ENCODE measurements around the gene DHRS1.
"Not testable (repeated sequence)": the region's sequence is repeated elsewhere in the genome, so short reads cannot be mapped to it uniquely, and the experiment has no call there.

Gene DHRS1

DNA sequence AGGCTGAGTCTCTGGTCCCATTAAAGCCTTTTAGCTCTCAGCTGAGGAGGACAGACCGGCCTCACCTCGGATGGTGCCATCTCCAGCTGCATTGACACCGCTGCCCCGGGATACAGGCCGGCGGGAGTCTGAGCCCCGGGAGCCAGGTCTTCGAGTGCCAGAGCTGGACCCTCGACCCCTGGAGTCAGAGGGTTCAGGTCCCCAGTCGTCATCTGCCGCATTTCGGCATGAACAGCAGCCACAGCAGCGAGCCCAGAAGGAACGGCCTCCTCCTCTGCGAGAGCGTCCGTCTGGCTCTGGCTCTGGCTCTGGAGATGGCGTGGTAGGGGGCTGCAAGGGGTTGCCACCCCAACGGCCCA is 37.6 kb downstream of the DHRS1 start:
- no peak for DNase-seq

DNA sequence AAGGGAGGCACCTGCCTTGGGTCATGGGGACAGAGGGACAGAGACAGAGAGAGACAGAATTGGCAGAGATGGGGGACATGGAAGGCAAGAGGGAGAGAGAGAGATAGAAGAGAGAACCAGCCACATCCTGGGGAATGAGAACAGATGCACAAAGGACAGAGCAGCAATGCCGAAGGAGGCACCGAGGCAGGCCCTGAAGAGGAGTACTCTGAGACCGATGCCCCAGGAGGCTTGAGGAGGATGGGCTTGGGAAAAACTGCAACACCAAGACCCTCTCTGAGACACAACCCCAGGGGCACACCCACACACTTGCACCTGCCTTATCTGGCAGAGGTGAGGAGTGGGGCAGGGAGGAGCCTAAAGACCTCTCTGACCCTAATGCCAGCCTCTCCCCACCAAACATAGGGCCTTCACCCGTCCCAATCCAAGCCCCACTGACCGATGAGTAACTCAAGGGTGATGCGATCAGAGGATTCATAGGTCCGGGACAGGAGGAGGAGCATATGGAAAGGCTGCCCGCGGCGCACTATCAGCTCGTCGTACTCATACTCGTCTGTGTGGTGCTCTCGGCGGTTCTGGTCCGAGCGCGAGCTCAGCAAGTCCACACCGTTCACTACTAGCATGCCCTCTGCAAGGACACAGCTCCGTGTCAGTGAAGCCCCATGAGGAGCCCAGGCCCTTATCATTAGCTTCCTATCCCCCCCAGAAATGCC is 38.2 kb downstream of the DHRS1 start:
- DNase-seq: no peak

DNA sequence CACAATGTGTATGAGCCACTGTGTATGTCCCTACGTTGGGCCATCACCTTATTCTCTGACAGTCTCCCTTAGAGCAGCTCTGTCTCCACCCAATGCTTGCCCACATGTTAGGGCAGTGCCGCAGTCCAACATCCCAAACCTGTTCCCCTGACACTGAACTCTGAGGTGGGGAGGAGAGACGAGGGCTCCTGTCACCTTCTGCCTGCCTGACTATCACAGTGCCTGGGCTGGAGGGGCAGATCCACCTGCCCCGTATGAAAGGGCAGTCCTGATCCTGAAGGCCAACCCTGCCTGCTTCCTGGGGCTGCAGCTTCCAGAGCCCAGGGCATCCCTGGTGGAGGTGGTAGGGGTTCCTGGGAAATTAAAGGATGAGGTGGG is 38.8 kb downstream of the DHRS1 start:
- DNase-seq: no peak

DNA sequence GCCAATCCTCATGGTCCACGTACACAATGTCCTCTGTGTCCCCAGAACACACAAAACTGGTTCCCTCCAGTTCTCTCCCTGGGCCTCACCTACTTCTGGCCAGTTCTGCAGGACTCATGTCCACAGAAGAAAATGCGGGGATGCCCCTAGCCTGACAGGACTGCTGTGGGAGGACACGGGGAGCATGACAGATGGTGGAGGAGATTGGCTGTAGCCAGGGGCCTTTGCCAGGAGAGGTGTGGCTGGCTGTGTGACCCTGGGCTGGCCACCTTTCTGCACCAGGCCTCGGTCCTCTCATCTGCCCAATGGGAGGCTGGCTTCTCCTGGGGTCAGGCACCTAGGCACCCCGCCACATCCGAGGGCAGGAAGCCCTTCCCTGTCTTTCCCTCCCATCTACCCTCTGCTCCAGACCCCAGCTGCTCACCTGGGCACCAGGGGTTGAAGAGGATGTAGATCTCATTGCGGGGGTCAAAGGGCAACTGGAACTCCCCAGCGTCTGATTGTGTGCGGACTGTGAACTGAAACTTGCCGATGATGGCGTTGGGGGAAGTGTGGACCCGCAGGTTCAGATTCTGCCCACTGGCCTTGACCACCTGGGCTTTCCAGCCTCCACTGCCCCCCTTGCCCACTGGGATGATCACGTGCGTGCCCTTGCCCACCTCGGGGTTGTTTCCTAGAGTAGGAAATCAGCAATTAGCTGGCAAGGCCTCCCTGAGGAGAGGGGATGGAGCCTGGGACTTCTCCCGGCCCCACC is 39.4 kb downstream of the DHRS1 start:
- no peak for DNase-seq

DNA sequence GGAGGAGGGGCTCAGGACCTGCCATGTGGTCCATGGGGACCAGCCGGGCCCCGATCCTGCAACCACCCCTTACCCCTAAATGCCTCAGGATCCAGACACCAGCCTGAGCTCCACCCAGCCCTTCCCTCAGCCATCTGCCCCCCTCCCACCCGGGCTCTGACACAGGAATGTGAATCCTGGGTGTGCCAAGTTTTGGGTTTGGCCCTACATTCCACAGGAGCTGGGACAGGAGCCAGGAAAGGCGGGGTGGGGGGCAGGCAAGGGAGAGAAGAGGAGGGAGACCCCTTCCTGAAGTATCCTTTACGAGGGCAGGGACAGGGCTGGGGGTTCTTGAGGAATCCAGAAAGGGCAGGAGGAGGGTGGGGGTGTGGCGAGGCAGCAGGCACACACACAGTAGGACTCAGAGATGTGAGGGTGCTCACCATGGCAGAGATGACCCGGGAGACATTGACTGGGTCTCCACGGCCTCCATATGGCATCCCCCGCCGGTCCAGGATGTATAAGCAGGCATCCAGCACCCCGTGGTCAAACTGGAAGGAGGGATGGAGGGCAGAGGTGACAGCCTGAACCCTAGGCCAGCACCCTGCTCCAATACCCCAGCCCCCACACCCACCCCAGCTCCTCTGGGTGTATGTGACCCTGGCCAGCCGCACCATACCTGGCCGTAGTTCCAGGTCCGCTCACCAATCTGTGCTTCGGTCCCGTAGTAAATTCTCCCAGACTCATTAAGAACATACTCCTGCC is 40.1 kb downstream of the DHRS1 start:
- no peak for DNase-seq

DNA sequence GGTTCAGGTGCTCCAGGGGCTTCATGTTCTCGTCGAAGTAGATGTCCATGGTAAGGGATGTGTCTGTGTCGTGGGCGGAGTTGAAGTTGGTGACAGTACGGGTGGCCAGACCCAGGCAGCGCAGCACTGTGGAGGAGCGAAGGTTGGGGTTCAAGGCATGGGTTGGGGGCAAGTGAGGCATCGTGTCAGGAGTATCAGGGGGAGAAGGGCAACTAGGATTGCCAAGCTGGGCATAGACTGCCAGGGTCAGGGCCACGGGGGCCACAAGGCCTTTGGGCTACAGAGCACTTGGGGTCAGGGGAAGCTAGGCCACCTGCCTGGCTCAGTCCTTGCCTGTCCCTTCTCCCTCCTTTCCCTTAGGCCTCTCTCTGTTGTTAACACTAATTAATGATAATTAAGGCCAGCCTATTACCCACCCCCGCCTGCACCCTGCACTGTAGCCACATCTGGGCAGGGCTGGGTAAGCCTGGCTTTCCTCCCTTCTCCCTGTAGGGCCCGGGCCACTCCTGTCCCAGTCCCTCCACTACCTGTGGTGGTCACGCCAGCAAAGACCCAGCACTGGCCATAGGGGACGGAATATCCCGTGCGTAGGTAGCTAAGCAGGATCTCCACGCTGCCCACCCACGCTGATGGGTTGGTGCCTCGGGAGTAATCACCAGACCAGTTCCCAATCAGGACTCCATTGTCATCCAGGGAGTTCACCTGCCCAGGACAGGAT is 40.9 kb downstream of the DHRS1 start:
- DNase-seq: no peak

DNA sequence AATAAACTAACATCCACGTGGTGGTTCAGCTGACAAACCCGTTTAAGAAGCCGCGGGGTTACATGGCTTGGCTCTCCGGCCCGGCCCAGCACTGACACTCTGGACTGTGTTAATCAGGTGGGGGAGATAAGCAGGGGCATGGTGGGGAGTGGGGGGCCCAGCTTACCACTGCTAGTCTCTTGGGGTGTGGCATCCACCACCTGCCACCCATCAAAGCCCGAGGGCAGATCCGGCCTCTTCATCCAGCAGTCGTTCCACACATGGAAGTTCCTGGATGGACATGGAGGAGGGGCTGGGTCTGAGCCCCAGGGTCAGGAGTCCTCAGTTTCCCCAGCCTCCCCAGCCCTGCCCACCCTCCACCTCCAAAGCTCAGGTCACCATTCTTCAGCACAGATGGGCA is 41.5 kb downstream of the DHRS1 start:
- DNase-seq: no peak

DNA sequence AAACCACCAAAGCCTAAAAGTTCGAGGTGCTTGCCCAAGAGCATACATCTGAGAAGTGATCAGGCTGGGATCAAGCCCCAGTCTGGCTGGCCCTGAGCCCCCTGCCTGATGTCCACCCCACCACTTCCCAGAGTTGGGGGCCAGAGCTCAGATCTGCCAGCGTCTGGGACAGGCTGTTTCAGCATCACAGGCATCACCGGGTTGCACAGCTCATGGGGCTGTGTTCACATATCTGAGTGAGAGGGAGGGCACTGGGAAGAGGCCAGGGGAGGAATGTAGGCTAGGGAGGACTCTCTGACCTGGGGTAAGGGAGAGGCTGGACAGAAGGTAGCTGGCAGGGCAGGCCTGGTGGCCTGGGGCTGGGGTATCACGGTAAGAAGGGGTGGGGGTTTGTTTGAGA is 42.6 kb downstream of the DHRS1 start:
- no peak for DNase-seq

DNA sequence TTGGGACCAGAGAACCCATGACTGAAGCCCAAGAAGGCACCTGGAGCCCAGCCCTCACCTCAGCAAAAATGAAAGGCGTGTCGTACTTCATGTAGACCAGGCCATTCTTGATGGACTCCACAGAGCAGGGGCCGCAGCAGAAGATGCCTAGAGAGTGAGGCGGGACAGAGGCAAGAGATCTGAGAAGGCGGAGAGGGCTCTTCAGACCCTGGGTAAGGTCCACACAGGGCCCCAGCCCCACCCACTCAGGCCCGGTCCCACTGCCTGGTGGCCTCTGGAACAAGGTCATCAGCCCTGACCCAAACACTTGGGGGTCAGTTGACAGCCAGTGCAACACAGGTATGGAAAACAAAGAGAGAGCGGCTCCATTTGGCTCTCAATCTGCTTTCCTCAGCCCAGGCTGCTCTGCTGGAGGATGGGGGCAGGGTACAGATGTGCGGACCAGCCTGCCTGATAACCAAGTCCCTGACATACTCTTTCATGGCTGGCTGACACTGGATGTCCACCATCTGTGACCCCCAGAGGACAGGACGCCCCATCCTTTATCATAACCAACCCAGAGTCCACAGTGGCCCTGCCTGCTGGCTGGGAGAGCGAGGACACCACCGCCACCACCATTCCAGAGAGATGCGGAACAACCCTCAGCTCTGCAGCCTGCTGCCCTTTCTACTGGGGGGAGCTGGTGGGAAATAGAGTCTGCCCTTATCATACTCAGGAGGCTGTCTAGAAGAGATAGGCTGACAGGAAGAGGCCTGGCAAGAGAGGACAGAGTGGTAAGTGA is 43.5 kb downstream of the DHRS1 start:
- no peak for DNase-seq

DNA sequence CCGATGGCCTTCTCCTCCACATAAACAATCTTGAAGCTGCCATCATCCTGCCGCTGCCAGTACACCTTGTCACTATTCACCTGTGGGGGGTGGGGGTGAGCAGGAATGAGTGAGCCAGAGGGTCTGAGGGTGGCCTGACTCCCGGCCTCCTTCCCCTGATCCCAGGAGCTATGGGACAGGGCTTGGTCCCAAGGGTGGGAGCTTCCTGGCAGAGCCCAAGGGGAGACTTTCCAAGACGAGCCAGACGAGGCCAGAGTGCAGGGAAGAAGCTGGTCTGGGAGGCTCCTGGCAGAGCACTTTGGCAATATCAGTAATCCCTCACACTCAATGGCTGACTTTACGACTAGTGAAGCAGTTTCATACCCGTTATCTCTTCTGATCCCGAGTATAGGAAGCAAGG is 44.1 kb downstream of the DHRS1 start:
- DNase-seq: no peak

DNA sequence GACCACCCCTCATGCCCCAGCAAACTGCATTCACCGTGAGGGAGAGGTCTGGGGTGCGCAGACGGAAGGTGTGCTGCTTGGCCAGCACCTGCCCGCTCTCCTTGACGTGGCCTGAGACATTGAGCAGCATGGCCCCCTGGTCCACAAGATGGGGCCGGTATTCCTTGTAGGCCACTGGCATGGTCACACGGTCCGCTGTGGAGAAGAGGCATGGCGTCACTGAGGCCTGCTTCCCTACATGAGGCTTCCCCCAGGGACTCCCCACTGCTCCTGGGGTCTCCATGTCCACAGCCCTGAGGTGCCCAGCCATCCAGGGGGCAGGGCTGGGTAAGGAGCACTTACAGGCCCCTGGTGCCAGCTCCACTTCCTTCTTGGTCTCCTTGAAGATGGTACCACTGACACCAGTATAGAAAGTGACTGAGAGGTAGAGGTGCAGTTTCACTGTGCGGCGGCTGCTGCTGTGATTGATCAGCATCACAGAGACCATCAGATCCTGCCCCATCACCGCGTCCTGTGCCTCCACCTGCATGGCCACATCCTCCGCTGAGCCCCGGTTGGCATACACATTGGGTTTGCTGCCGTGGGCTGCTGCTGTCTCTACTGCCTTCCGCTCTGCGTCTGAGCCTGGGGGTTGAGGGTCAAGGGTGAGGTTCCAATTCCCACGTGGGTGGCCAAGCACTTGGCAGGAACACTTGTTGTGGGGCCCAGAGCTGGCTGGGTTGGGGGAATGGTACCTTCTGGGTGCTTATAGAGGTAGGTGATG is 44.8 kb downstream of the DHRS1 start:
- DNase-seq: no peak

DNA sequence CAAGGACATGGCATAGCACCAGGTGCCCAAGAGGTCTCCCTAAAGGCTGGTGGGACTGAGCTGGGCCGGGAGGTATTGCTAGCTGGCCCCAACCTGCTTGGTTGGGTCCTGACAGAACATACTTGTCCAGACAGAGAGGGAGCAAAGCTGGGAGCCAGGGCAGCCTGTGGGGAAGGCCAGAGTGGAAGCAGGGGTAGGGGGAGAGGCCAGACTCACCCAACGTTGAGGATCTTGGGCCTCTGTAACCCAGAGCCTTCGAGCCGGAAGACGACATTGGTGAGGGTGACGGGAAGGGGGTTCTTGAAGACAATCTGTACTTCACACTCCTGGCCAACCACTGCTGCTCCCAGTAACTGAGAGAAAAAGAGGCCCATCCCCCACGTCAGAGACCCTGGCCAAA is 45.6 kb downstream of the DHRS1 start:
- no peak for DNase-seq

DNA sequence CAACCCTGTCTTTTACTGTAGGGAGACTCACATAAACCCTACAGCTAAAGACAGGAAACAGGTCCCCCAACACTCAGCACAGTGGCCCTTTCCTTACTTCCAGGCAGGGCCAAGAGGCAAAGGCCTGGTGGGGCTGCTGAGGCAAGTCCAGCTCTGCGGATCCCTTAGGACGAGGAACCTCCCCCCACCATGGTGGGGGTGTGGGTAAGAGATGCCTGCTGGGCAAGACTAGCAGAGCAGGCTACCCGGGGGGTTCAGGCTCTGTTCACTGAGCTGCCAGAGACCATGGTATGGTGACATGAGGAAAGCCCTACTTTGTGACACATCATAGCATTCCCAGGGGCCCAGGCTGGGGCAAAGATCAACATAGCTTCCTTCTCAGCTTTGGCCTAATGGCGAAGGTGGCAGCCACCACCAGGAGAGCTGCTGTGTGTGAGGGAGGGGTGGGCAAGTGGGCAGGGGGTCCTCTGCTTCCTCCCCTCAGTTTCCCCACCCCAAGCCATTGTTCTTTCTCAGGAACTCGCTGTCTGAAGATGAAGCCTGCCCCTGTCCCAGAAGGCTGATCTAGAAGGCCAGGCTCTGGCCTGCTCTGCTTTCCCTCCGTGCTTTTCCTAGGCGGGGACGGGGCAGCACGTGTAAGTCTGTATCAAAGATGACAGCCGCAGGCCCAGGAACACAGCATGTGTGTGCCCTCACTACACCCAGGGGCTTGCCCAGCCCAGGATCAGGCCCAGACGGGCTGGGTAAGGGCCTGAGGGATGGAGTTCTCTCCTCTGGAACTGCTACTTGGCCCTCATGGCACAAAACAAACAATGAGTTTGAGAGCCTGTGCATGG is 47.1 kb downstream of the DHRS1 start:
- no peak for DNase-seq

DNA sequence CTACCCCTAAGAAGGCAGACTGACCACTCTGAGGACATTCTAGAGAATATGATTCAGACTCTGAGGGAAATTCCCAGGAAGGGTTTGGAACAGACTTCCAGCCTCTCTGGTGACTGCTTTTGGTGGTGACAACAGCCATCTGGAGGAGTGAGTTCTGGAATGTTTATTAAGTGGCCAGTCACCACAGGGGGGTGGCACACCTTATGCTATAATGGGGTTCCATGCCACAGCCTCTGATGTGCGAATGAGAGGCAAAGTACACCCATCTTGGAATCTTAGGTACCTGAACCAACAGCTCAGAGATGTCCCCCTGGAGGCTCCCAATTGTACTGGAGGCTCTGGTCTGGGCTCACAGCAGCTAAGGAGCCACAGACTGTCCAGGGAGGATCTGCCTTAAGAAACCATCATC is 47.7 kb downstream of the DHRS1 start:
- DNase-seq: peak in 1 of 14 donors; percentile 11

DNA sequence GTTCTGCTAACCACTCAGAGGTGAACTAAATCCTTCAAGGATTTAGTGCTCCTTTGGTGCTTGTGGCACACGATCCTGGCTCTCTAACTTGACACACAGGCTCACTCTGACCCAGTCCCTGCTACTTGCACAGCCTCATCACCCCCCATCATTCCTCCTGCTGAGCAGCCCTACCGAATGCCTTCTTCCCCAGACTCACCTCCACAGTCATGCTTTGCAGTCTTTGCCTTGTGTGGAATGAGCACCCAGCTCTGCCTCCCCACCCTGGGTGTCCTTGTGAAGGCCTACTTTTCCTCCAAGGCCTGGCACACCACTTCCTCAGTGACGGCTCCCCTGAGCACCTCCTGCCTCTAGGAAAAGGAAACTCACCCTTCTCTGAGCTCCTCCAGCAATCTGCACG is 49.2 kb downstream of the DHRS1 start:
- no peak for DNase-seq

DNA sequence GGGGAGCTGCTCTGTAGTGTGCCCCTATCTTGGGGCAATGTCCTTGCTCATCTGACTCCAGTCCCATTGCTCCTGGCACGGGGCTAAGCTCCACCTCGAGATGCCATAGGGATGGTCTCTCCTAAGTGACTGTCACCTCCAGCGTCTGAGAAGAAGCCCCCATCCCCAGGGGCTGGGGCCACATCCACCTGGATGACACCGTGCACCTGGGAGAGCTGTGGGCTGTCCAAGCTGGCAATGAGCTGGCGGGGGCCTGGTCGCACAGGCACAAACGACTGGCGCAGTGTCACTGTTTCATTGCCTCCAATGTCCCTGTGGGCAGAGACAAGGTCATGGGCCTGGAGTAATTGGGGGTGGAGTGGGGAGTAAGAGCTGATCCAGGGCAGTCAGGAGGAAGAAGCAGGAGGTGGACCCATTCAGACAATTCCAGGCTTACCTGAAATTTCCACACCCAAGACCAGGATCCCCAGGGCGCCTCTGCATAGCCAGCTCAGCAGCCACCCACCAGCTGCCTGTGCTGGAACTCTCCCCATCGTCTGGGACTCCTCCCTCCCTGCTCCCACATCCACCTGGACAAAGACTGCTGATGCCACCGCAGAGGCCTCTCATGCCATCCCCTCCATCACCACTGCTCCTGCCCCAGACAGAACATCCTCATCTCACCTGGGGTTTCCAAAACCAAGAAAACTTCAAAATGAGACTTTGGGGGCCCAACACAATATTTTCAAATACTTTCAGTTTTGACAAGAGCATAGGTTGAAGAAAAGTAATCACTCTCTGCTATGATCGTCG is 50.2 kb downstream of the DHRS1 start:
- DNase-seq: no peak

DNA sequence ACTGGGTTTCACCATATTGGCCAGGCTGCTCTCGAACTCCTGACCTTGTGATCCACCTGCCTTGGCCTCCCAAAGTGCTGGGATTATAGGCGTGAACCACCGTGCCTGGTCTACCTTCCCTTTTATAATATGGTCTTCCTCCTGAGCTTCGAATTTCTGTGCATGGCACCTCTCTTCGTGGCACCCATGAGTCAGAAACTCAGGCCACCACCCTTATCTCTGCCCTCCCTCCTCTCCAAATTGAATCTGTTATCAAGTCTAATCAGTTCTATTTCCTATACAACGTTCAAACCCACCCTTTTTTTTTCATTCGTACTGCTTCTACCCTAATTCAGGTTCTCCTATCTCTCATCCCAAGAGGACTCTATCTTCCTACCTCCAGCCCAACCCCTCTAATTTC is 52.2 kb downstream of the DHRS1 start:
- no peak for DNase-seq

DNA sequence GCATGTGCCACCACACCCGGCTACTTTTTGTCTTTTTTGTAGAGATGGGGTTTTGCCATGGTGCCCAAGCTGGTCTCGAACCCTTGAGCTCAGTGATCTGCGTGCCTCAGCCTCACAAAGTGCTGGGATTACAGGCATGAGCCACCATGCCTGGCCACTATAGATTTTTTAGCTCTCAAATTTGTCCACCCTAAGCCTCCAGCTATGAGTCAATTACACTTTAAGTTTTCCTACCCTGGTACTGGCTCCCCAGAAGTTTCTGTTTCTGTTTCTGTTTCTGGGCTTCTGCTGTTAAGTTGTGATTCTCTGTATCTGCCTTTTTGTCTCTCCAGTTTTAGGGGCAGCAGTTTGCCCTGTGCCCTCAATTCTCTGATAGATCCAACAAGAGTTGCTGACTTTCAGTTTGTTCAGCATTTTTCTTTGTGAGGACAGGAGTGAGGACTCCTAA is 52.8 kb downstream of the DHRS1 start:
- no peak for DNase-seq

DNA sequence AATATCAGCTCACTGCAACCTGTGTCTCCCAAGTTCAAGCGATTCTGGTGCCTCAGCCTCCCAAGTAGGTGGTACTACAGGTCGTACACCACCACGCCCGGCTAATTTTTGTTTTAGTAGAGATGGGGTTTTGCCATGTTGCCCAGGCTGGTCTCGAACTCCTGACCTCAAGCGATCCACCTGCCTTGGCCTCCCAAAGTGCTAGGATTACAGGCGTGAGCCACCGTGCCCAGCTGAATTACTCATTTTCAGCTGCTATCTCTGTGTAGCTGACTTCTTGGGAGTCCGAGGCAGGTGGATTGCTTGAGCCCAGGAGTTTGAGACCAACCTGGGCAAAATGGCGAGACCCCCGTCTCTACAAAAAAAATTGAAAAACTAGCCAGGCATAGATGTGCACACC is 54.2 kb downstream of the DHRS1 start:
- DNase-seq: not testable (repeated sequence)

Measured in C1 segment of cervical spinal cord (tissue), 14 donors.